Body of pancreas (tissue), 4 donors: ENCODE measurements around the gene ERMN. TPM values are rescaled to one million over a fixed set of nuclear protein-coding genes. Genes with fewer than 3 reads are reported as not detected.

ENCODE experiments used
- ATAC-seq: fragments of 150-250 bp; one replicate; pipeline ENCODE4 v1.9.1; 2016
- DNase-seq, 4 donors: peaks; one replicate each; pipeline ENCODE4 v3.0.0-alpha.2; 2019
- H3K27ac ChIP-seq, 4 donors: fragments of 200-600 bp; sonication (generic); 1 replicate in 3 of 4; 2 replicates in 1 of 4; pipeline versions ENCODE4 v1.5.1 to v1.6.1; 2016 to 2019; ENCODE audit warnings: mild to moderate bottlenecking in 1 of 4, mixed read lengths in 1 of 4, moderate library complexity in 1 of 4
- H3K27me3 ChIP-seq, 2 donors: fragments of 200-600 bp; sonication (generic); one replicate each; pipeline ENCODE4 v1.6.0; 2016; ENCODE audit warnings: mild to moderate bottlenecking in 1 of 2
- H3K36me3 ChIP-seq, 2 donors: fragments of 200-600 bp; sonication (generic); replicated peaks in 1 of 2; 2 replicates each; pipeline ENCODE4 v1.5.1; 2016; ENCODE audit warnings: low read depth in 2 of 2; ENCODE audit not compliant: insufficient read depth in 1 of 2
- H3K4me1 ChIP-seq: fragments of 200-600 bp; sonication (generic); one replicate; pipeline ENCODE4 v1.6.0; 2016
- H3K4me3 ChIP-seq, 2 donors: fragments of 200-600 bp; sonication (generic); 1 replicate in 1 of 2; 2 replicates in 1 of 2; pipeline ENCODE4 v1.5.1; 2016 to 2019
- H3K9me3 ChIP-seq, 3 donors: fragments of 200-600 bp; sonication (generic); 1 replicate in 2 of 3; 2 replicates in 1 of 3; pipeline ENCODE4 v1.5.1; 2016
- POLR2A ChIP-seq, 3 donors: fragments of 450-650 bp; IDR thresholded peaks; one replicate each; pipeline ENCODE4 v1.6.1; 2016; ENCODE audit warnings: antibody characterized with exemption in 3 of 3, mild to moderate bottlenecking in 2 of 3
- WGBS, 2 donors: methylation state at CpG; one replicate each; pipeline ENCODE4 v1.1.5; 2017; 5-methylcytosine and 5-hydroxymethylcytosine counted together
- intact Hi-C: fragments of 100-400 bp; cut with DNase I; formaldehyde crosslinking; loops from one replicate; pipeline ENCODE4 v1.15.1; 2023
- total RNA-seq, 2 donors: library from RNA; depleted of rRNA; stranded (reverse); fragments of >200 nt; gene quantifications; one replicate each; pipeline ENCODE4 v1.1.0, GENCODE V29; 2016
- TF ChIP-seq, protein P1 (sequence below), 7 experiments: fragments of 450-650 bp in 4 of 7; fragments of 200-600 bp in 3 of 7; sonication (generic) in 3 of 7; IDR thresholded peaks; one replicate each; pipeline ENCODE4 v1.5.1; 2016 to 2019; ENCODE audit warnings: antibody characterized with exemption in 7 of 7

ERMN gene
- total RNA-seq, 2 donors from 2014 or later, result 0.26 TPM; not detected in 1

DNA sequence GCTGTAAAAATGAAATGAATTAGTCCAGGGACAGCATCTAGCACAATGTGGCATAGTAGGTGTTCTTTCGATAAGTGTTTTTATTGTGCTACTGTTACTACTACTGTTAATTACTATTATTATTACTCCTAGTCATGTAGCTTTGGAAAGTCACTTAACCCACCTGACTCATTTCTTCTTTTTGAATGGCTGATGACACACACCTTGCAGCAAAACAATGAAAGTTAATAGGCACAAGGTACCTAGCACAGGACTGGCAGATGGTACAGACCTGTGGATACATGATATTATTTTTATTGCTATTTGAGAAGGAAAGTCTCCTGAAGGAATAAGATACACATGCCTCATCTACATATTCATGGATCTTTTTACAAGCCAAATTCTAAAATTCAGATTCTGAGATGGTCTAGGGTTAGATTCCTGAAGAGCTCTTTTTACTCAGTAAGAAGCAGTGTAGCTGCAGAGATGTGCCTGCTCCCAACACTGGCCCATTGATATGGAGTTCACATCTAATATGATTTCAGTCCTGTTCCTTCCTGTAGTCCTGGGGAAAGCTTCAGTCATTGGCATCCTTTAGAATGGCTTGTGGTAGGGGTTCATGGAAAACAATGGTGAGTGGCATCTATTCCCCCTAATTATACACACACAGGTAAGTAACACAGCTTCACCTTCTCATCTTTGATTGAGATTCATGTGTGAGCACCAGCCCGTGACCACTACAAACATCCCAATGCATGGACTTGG is 7.9 kb upstream of the ERMN start:
- no peak overlapping the region for H3K27ac ChIP-seq
- H3K4me3 ChIP-seq, result no peak overlapping the region
- ATAC-seq (no peak), DNase-seq (no peak)
- 98 to 100% methylated on average over 2 of the region's 2 CpGs for WGBS, 2 donors
- intact Hi-C loops, result no loop called here
- TF ChIP-seq, protein P1, sequence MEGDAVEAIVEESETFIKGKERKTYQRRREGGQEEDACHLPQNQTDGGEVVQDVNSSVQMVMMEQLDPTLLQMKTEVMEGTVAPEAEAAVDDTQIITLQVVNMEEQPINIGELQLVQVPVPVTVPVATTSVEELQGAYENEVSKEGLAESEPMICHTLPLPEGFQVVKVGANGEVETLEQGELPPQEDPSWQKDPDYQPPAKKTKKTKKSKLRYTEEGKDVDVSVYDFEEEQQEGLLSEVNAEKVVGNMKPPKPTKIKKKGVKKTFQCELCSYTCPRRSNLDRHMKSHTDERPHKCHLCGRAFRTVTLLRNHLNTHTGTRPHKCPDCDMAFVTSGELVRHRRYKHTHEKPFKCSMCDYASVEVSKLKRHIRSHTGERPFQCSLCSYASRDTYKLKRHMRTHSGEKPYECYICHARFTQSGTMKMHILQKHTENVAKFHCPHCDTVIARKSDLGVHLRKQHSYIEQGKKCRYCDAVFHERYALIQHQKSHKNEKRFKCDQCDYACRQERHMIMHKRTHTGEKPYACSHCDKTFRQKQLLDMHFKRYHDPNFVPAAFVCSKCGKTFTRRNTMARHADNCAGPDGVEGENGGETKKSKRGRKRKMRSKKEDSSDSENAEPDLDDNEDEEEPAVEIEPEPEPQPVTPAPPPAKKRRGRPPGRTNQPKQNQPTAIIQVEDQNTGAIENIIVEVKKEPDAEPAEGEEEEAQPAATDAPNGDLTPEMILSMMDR (IDR thresholded peaks at IDR 0.05), result no peak
- TF ChIP-seq POLR2A (IDR thresholded peaks at IDR 0.05), result no peak
- no peaks in the 10 kb centered on the region for H3K9me3 ChIP-seq
- no peaks in the 10 kb centered on the region for H3K27me3 ChIP-seq
- H3K36me3 ChIP-seq, result no peaks in the 10 kb centered on the region
- H3K4me1 ChIP-seq, result peaks cover 22% of the 10 kb centered on the region

DNA sequence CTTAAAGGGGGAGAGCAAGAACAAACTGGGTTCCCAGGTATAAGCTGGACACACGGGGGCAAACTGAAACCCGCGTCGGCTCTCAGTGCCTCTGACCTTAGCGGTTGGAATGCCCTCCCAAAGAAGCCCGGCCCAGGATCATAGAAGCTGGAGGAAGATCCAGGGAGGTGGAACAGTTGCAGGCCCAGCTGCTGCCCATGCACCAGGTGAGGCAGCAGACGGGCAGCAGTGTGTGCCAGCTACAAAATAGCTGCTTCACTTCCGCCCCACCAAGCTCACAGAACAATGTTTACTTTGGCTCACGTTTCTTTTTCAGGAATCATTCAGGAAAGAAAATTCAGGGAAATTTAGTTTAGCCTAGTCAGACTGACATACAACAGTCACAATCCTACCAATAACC is 3.9 kb upstream of the ERMN start:
- peak; percentile 84 for ATAC-seq
- Histone ChIP-seq H3K27ac (peak overlapping the region in 3 of 4 donors; percentile 35 to 51 (median 45)), H3K4me1 (peaks cover 22% of the 10 kb centered on the region), H3K36me3 (no peaks in the 10 kb centered on the region), H3K4me3 (no peak overlapping the region), H3K9me3 (no peaks in the 10 kb centered on the region), H3K27me3 (no peaks in the 10 kb centered on the region)
- intact Hi-C loops, result no loop called here
- TF ChIP-seq, protein P1 (IDR thresholded peaks at IDR 0.05), result peak in 1 of 7 experiments; percentile 8
- TF ChIP-seq POLR2A (IDR thresholded peaks at IDR 0.05), result no peak
- DNase-seq, result peak; percentile 62 to 83 (median 80)
- WGBS, 2 donors, result 36 to 46% methylated on average over 9 of the region's 9 CpGs

DNA sequence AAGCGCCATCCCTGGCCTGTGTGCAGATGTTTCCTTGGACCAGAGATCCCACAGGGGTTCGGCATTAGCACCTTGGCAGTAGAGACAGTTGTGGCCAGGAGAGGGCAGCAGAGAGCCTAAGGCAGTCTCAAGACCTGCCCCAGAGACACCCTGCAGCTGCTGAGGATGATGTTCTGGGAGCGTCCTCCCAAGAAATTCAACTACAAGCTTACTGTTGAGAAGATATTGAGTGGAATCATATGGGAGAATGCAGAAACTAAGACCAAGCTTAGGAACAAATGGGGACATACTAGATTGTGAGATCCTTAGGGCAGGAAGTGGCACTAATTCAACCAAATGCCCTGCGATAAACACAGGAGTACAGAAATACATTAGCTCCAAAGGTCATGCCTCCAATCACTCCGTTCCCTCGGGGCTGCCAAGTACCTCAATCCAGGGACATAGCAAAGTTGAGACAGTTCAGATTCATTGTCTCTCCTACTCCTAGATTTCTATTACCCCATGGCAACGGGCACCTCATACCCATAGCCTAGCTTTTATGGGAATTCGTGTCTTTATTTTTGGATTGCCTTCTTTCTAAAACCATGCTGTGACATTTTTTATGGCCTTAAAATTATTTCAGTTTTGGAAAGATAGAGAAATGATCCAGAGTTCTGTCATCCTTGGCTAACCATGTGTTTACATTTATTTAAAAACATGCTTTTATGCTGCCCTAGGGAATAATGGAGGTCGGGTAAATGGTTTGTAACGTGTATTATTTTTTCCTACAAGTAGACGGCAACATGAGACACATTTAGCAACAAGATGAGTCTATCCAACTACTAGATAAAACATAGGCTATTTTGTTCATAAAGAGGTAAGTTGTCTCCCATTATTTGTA is 2.2 kb upstream of the ERMN start:
- DNase-seq, result peak; percentile 86 to 91 (median 86)
- Histone ChIP-seq H3K4me3 (no peak overlapping the region), H3K36me3 (no peaks in the 10 kb centered on the region), H3K27ac (no peak overlapping the region), H3K9me3 (no peaks in the 10 kb centered on the region), H3K27me3 (no peaks in the 10 kb centered on the region), H3K4me1 (peaks cover 22% of the 10 kb centered on the region)
- no peak for TF ChIP-seq POLR2A (IDR thresholded peaks at IDR 0.05)
- TF ChIP-seq, protein P1 (IDR thresholded peaks at IDR 0.05), result peak; percentile 78 to 96 (median 83)
- peak; percentile 80 for ATAC-seq
- intact Hi-C loops, result no loop called here
- 42% methylated on average over 11 of the region's 11 CpGs for WGBS, 2 donors

DNA sequence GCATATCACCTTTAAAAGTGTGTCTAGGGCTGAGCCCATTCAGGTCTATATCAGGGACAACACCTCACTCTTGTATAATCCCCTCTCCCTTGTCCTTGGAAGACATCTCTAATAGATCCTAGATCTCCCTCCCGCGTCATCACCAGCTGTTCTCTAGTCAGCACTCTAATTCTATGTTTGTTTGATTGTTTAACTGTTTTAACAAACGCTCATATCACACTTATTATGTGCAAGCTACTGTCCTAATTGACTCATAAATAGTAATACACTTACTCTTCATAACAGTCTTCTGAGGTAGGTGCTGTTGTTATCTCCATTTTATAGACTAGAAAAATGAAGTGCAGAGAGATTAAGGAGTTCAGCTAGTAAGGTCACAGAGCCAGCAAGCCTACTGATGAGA is 1.6 kb upstream of the ERMN start:
- Histone ChIP-seq H3K36me3 (no peaks in the 10 kb centered on the region), H3K9me3 (no peaks in the 10 kb centered on the region), H3K4me3 (no peak overlapping the region), H3K27me3 (no peaks in the 10 kb centered on the region), H3K4me1 (peaks cover 22% of the 10 kb centered on the region), H3K27ac (no peak overlapping the region)
- DNase-seq (no peak), ATAC-seq (no peak)
- TF ChIP-seq POLR2A (IDR thresholded peaks at IDR 0.05), result no peak
- TF ChIP-seq, protein P1 (IDR thresholded peaks at IDR 0.05), result no peak
- 62 to 69% methylated on average over 3 of the region's 3 CpGs for WGBS, 2 donors
- intact Hi-C loops, result no loop called here
